ENCODE results near the gene SSTR3. TPM values are rescaled to one million over a fixed set of nuclear protein-coding genes. Genes with fewer than 3 reads are reported as not detected.

SSTR3 gene
- total and polyA plus RNA-seq, 2 of the 4 experiments (the other 2 are of a cell fraction) = under 0.01 to 0.07 TPM

- no peak overlapping the region for H2BK120ac ChIP-seq (ENCODE audit: low read depth, low read length)
- H3K27me3 ChIP-seq (ENCODE audit: control insufficient read depth, insufficient read depth, low read length) = peaks cover 43% of the 10 kb centered on the region
- H4K8ac ChIP-seq (ENCODE audit: low read depth in 2 of 2, low read length in 2 of 2) = no peak overlapping the region
- no peak overlapping the region for H3K56ac ChIP-seq (ENCODE audit: extremely low read depth, insufficient read depth, low read length)
- ChIA-PET POLR2A (ENCODE audit: unreplicated experiment) (no interaction called here), CTCF (no interaction called here)
- TF ChIP-seq MAZ (IDR thresholded peaks at IDR 0.05; ENCODE audit: borderline replicate concordance, low read depth, low read length) (no peak), BHLHE40 (IDR thresholded peaks at IDR 0.05; ENCODE audit: low read depth, low read length) (no peak), SMC3 (IDR thresholded peaks at IDR 0.05; ENCODE audit: low read depth, low read length) (no peak), RFX5 (IDR thresholded peaks at IDR 0.05; ENCODE audit: low read depth, low read length) (no peak), MAFK (IDR thresholded peaks at IDR 0.05; ENCODE audit: low read depth, low read length) (no peak), MXI1 (IDR thresholded peaks at IDR 0.05; ENCODE audit: borderline replicate concordance, low read depth, low read length) (no peak), RCOR1 (IDR thresholded peaks at IDR 0.05; ENCODE audit: insufficient replicate concordance, low read length) (no peak)
- TF ChIP-seq, protein P1, sequence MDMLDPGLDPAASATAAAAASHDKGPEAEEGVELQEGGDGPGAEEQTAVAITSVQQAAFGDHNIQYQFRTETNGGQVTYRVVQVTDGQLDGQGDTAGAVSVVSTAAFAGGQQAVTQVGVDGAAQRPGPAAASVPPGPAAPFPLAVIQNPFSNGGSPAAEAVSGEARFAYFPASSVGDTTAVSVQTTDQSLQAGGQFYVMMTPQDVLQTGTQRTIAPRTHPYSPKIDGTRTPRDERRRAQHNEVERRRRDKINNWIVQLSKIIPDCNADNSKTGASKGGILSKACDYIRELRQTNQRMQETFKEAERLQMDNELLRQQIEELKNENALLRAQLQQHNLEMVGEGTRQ (IDR thresholded peaks at IDR 0.05; ENCODE audit: low read depth, low read length) = no peak
- WGBS, 2 experiments (ENCODE audit: extremely low coverage in 2 of 2, insufficient read length in 1 of 2) = 60% methylated on average over 1 of the region's 7 CpGs; no CpG with 5 or more reads in 1 of the 2 experiments
- no peak overlapping the region for H3K23ac ChIP-seq (ENCODE audit: low read depth, low read length)
- no peak overlapping the region for H3K9ac ChIP-seq (ENCODE audit: low read depth, low read length)
- H3K36me3 ChIP-seq (ENCODE audit: control insufficient read depth, insufficient read depth, low read length) = no peaks in the 10 kb centered on the region
- ATAC-seq (ENCODE audit: low read depth) = no peak
- no peak overlapping the region for H4K91ac ChIP-seq (ENCODE audit: insufficient read depth, low read depth, low read length)
- H2BK5ac ChIP-seq (ENCODE audit: low read depth, low read length, poor library complexity, severe bottlenecking) = no peak overlapping the region
- no peak overlapping the region for H2AK5ac ChIP-seq (ENCODE audit: low read depth, low read length)
- dilution Hi-C loops (cut with HindIII; ENCODE audit: low sequenced_read_pairs, unreplicated experiment) (no loop called here), in situ Hi-C loops (cut with MboI; ENCODE audit: low sequenced_read_pairs) (no loop called here), intact Hi-C loops (cut with micrococcal nuclease) (no loop called here)
- no peak overlapping the region for H3K27ac ChIP-seq (ENCODE audit: insufficient read depth, low read length)
- H2BK15ac ChIP-seq (ENCODE audit: low read depth, low read length) = no peak overlapping the region
- no peak overlapping the region for H4K5ac ChIP-seq (ENCODE audit: low read depth, low read length)
- H2AFZ ChIP-seq (replicated peaks; ENCODE audit: low read length, poor library complexity) = no peak overlapping the region
- no peaks in the 10 kb centered on the region for H3K9me1 ChIP-seq (ENCODE audit: insufficient read depth, low read length)
- no peak overlapping the region for H3K14ac ChIP-seq (replicated peaks; ENCODE audit: low read depth, low read length)
- H3K9me3 ChIP-seq (ENCODE audit: control insufficient read depth, insufficient read depth, low read length) = no peaks in the 10 kb centered on the region
- no peaks in the 10 kb centered on the region for H3K79me1 ChIP-seq (ENCODE audit: low read depth in 1 of 2, low read length in 2 of 2)
- no TSS peak for BruUV-seq (replicated peaks)
- peaks cover 4% of the 10 kb centered on the region; the same call in 1 of the 2 replicates for H3K4me1 ChIP-seq (ENCODE audit: control insufficient read depth, insufficient read depth, low read length)
- no peak overlapping the region for H2BK20ac ChIP-seq (ENCODE audit: low read depth, low read length)
- no peak overlapping the region for H3K4ac ChIP-seq (ENCODE audit: low read depth, low read length)
- H2AK9ac ChIP-seq (replicated peaks; ENCODE audit: low read depth, low read length, poor library complexity) = no peak overlapping the region
- no peak overlapping the region for H3K4me2 ChIP-seq (ENCODE audit: low read depth, low read length)
- no peaks in the 10 kb centered on the region for H4K20me1 ChIP-seq (ENCODE audit: insufficient read depth, low read length)
- no peak overlapping the region for H3K4me3 ChIP-seq (ENCODE audit: insufficient read depth, low read depth, low read length)
- no peak overlapping the region for H3K18ac ChIP-seq (ENCODE audit: low read depth, low read length)
- no peak for DNase-seq
Observed at GRCh38 chr22:37207981-37208380, 4.3 kb downstream of the SSTR3 start.
